Testis (tissue), 2 donors: ENCODE results near the gene COLQ.

Experiments used
- CTCF ChIP-seq, 3 experiments: fragments of 450-650 bp in 2 of 3; fragments of 200-600 bp in 1 of 3; sonication (generic) in 1 of 3; IDR thresholded peaks; one replicate each; pipeline ENCODE4 v1.5.1; 2016 to 2019; ENCODE audit warnings: antibody characterized with exemption in 3 of 3, mild to moderate bottlenecking in 2 of 3, moderate library complexity in 1 of 3
- POLR2A ChIP-seq: fragments of 450-650 bp; IDR thresholded peaks from one replicate; pipeline ENCODE4 v1.6.1; 2017; ENCODE audit warnings: antibody characterized with exemption, mild to moderate bottlenecking, moderate library complexity

DNA sequence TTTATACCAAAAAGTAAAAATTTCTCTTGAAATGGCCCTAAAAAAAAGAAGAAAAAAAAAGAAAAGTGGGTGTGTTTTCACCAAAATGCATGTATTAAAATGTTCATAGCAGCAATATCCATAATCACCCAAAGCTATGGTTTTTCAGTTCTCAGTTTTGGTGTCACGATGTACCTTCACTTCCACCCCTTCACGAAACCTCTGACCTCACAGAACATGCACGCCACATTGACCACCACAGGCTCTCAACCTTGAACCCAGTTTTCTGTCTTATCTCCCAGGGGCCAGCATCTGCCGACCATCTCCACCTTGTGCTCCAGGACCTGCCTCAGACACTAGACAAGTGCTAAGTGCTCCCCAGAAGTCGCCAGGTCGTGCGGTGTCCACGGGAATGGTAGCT is 30.4 kb downstream of the COLQ start:
- TF ChIP-seq CTCF (IDR thresholded peaks at IDR 0.05), result no peak
- no peak for TF ChIP-seq POLR2A
